ENCODE results near the gene RPS15. TPM values are rescaled to one million over a fixed set of nuclear protein-coding genes. Genes with fewer than 3 reads are reported as not detected.
A peak's percentile ranks its signal among the peaks of the same experiment; 100 is the strongest.

Gene RPS15
- total and polyA plus RNA-seq, 4 experiments from 2014 or later: 1,715 to 2,757 (median 2,201) TPM

DNA sequence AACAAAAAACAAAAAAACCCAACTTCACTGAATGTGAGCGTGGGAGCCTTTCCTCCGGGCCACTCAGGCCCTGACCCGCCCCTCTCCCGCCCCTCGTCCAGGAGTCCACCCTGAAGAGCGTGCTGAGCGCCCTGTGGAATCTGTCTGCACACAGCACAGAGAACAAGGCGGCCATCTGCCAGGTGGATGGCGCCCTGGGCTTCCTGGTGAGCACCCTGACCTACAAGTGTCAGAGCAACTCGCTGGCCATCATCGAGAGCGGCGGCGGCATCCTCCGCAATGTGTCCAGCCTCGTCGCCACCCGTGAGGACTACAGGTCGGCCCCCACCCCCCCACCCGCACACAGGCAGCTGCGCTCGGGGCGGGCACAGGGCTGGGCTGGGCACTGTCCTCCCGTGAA is 23.7 kb downstream of the RPS15 start:
- intact Hi-C loops (cut with micrococcal nuclease): no loop called here
- CTCF ChIA-PET (ENCODE audit: partially characterized antibody): no interaction called here

DNA sequence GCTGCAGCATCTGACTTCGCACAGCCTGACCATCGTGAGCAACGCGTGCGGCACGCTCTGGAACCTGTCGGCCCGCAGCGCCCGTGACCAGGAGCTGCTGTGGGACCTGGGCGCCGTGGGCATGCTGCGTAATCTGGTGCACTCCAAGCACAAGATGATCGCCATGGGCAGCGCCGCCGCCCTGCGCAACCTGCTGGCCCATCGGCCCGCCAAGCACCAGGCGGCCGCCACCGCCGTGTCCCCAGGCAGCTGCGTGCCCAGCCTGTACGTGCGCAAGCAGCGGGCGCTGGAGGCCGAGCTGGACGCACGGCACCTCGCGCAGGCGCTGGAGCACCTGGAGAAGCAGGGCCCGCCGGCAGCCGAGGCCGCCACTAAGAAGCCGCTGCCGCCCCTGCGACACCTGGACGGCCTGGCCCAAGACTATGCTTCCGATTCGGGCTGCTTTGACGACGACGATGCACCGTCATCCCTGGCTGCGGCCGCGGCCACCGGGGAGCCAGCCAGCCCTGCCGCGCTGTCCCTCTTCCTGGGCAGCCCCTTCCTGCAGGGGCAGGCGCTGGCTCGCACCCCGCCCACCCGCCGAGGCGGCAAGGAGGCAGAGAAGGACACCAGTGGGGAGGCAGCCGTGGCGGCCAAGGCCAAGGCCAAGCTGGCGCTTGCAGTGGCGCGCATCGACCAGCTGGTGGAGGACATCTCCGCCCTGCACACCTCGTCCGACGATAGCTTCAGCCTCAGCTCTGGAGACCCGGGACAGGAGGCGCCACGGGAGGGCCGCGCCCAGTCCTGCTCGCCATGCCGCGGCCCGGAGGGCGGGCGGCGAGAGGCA is 27.2 kb downstream of the RPS15 start:
- ChIA-PET CTCF (ENCODE audit: partially characterized antibody) (interaction anchor here (0.7 to 1.2 kb wide), 4 partner anchors 13 to 40 kb away, joined by 3 read pairs; no protein-coding TSS in a partner anchor), POLR2A (ENCODE audit: partially characterized antibody) (interaction anchor here (1.3 kb wide), 1 partner anchor 10 kb away, joined by 4 read pairs; no protein-coding TSS in a partner anchor)
- Mint-ChIP-seq H3K36me3 (no peaks in the 10 kb centered on the region), H3K4me1 (peaks cover 0 to 3% (median 0%) of the 10 kb centered on the region in 4 donors), H3K27me3 (no peaks in the 10 kb centered on the region), H3K4me3 (no peak overlapping the region), H3K9me3 (no peaks in the 10 kb centered on the region), H3K27ac (no peak overlapping the region)
- DNase-seq: peak in 1 of 5 donors; percentile 31
- H3K9me3 ChIP-seq (ENCODE audit: control insufficient read depth in 1 of 2, low read length in 2 of 2): no peaks in the 10 kb centered on the region
- intact Hi-C loops (cut with micrococcal nuclease): no loop called here
- H3K27ac ChIP-seq (ENCODE audit: low read depth, low read length): no peak overlapping the region
- no peaks in the 10 kb centered on the region for H3K27me3 ChIP-seq (ENCODE audit: insufficient read depth, low read length)
- H3K4me1 ChIP-seq (ENCODE audit: insufficient read depth, low read length): peaks cover 39% of the 10 kb centered on the region
- H3K36me3 ChIP-seq (ENCODE audit: insufficient read depth, low read length): no peaks in the 10 kb centered on the region
- no peak overlapping the region for H3K4me3 ChIP-seq (ENCODE audit: low read length in 2 of 2)

More for the DNA sequence above, 23.7 kb downstream of the RPS15 start:
- Histone ChIP-seq H3K4me3 (ENCODE audit: low read length in 2 of 2) (no peak overlapping the region), H3K36me3 (ENCODE audit: insufficient read depth, low read length) (no peaks in the 10 kb centered on the region), H3K4me1 (ENCODE audit: insufficient read depth, low read length) (peaks cover 13% of the 10 kb centered on the region), H3K27me3 (ENCODE audit: insufficient read depth, low read length) (no peaks in the 10 kb centered on the region), H3K9me3 (ENCODE audit: control insufficient read depth in 1 of 2, low read length in 2 of 2) (no peaks in the 10 kb centered on the region), H3K27ac (ENCODE audit: low read depth, low read length) (no peak overlapping the region)
- no peak for DNase-seq
- H3K27me3 Mint-ChIP-seq: peaks cover 4 to 11% of the 10 kb centered on the region in 2 donors
- H3K27ac Mint-ChIP-seq: no peak overlapping the region
- H3K9me3 Mint-ChIP-seq: no peaks in the 10 kb centered on the region
- no peaks in the 10 kb centered on the region for H3K4me1 Mint-ChIP-seq
- no peaks in the 10 kb centered on the region for H3K36me3 Mint-ChIP-seq
- POLR2A ChIA-PET (ENCODE audit: partially characterized antibody): no interaction called here
- no peak overlapping the region for H3K4me3 Mint-ChIP-seq

DNA sequence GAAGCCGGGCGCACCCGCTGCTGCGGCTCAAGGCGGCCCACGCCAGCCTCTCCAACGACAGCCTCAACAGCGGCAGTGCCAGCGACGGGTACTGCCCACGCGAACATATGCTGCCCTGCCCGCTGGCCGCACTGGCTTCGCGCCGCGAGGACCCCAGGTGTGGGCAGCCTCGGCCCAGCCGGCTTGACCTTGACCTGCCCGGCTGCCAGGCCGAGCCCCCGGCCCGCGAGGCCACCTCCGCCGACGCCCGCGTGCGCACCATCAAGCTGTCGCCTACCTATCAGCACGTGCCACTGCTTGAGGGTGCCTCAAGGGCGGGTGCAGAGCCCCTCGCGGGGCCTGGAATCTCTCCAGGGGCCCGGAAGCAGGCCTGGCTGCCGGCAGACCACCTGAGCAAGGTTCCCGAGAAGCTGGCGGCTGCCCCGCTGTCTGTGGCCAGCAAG is 27.8 kb downstream of the RPS15 start:
- intact Hi-C loops (cut with micrococcal nuclease): no loop called here
- Mint-ChIP-seq H3K36me3 (no peaks in the 10 kb centered on the region), H3K4me1 (peaks cover 0 to 4% (median 1%) of the 10 kb centered on the region in 4 donors), H3K27ac (no peak overlapping the region), H3K4me3 (no peak overlapping the region), H3K27me3 (no peaks in the 10 kb centered on the region), H3K9me3 (no peaks in the 10 kb centered on the region)
- DNase-seq: no peak
- no peaks in the 10 kb centered on the region for H3K36me3 ChIP-seq (ENCODE audit: insufficient read depth, low read length)
- peaks cover 43% of the 10 kb centered on the region for H3K4me1 ChIP-seq (ENCODE audit: insufficient read depth, low read length)
- POLR2A ChIA-PET (ENCODE audit: partially characterized antibody): interaction anchor here (1.3 kb wide), 1 partner anchor 10 kb away, joined by 4 read pairs; no protein-coding TSS in a partner anchor
- H3K4me3 ChIP-seq (ENCODE audit: low read length in 2 of 2): no peak overlapping the region
- H3K9me3 ChIP-seq (ENCODE audit: control insufficient read depth in 1 of 2, low read length in 2 of 2): no peaks in the 10 kb centered on the region
- CTCF ChIA-PET (ENCODE audit: partially characterized antibody): interaction anchor here (0.8 to 1.2 kb wide), 3 partner anchors 13 to 29 kb away, joined by 3 read pairs; no protein-coding TSS in a partner anchor
- H3K27ac ChIP-seq (ENCODE audit: low read depth, low read length): no peak overlapping the region
- H3K27me3 ChIP-seq (ENCODE audit: insufficient read depth, low read length): no peaks in the 10 kb centered on the region

DNA sequence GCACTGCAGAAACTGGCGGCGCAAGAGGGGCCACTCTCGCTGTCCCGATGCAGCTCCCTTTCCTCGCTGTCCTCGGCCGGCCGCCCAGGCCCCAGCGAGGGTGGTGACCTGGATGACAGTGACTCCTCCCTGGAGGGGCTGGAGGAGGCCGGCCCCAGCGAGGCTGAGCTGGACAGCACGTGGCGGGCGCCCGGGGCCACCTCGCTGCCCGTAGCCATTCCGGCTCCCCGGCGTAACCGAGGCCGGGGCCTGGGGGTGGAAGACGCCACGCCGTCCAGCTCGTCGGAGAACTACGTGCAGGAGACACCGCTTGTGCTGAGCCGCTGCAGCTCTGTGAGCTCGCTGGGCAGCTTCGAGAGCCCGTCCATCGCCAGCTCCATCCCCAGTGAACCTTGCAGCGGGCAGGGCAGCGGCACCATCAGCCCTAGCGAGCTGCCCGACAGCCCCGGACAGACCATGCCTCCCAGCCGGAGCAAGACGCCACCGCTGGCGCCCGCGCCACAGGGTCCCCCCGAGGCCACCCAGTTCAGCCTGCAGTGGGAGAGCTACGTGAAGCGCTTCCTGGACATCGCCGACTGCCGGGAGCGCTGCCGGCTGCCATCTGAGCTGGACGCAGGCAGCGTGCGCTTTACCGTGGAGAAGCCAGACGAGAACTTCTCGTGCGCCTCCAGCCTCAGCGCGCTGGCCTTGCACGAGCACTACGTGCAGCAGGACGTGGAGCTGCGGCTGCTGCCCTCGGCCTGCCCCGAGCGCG is 28.4 kb downstream of the RPS15 start:
- Mint-ChIP-seq H3K27me3 (no peaks in the 10 kb centered on the region), H3K4me3 (no peak overlapping the region), H3K4me1 (peaks cover 0 to 10% (median 5%) of the 10 kb centered on the region in 4 donors), H3K36me3 (no peaks in the 10 kb centered on the region), H3K27ac (no peak overlapping the region), H3K9me3 (no peaks in the 10 kb centered on the region)
- Histone ChIP-seq H3K27ac (ENCODE audit: low read depth, low read length) (no peak overlapping the region), H3K9me3 (ENCODE audit: control insufficient read depth in 1 of 2, low read length in 2 of 2) (no peaks in the 10 kb centered on the region), H3K4me1 (ENCODE audit: insufficient read depth, low read length) (peaks cover 49% of the 10 kb centered on the region), H3K36me3 (ENCODE audit: insufficient read depth, low read length) (no peaks in the 10 kb centered on the region), H3K4me3 (ENCODE audit: low read length in 2 of 2) (no peak overlapping the region), H3K27me3 (ENCODE audit: insufficient read depth, low read length) (no peaks in the 10 kb centered on the region)
- POLR2A ChIA-PET (ENCODE audit: partially characterized antibody): interaction anchor here (0.7 to 1.3 kb wide), 2 partner anchors 11 to 109 kb away, joined by 3 to 4 read pairs; no protein-coding TSS in a partner anchor
- CTCF ChIA-PET (ENCODE audit: partially characterized antibody): interaction anchor here (0.8 to 1.2 kb wide), 3 partner anchors 14 to 29 kb away, joined by 3 read pairs; no protein-coding TSS in a partner anchor
- DNase-seq: no peak
- intact Hi-C loops (cut with micrococcal nuclease): no loop called here

DNA sequence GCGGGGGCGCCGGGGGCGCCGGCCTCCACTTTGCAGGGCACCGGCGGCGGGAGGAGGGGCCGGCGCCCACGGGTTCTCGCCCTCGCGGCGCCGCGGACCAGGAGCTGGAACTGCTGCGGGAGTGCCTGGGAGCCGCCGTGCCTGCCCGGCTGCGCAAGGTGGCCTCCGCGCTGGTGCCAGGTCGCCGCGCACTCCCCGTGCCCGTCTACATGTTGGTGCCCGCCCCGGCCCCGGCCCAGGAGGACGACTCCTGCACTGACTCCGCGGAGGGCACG is 29.0 kb downstream of the RPS15 start:
- H3K27me3 ChIP-seq (ENCODE audit: insufficient read depth, low read length): no peaks in the 10 kb centered on the region
- H3K4me3 Mint-ChIP-seq: no peak overlapping the region
- H3K36me3 ChIP-seq (ENCODE audit: insufficient read depth, low read length): no peaks in the 10 kb centered on the region
- peaks cover 0 to 14% (median 7%) of the 10 kb centered on the region in 4 donors for H3K4me1 Mint-ChIP-seq
- H3K4me1 ChIP-seq (ENCODE audit: insufficient read depth, low read length): peaks cover 54% of the 10 kb centered on the region
- CTCF ChIA-PET (ENCODE audit: partially characterized antibody): interaction anchor here (1.2 kb wide), 1 partner anchor 30 kb away, joined by 3 read pairs; no protein-coding TSS in a partner anchor
- no peak overlapping the region for H3K27ac ChIP-seq (ENCODE audit: low read depth, low read length)
- intact Hi-C loops (cut with micrococcal nuclease): no loop called here
- H3K36me3 Mint-ChIP-seq: no peaks in the 10 kb centered on the region
- H3K9me3 Mint-ChIP-seq: no peaks in the 10 kb centered on the region
- no peaks in the 10 kb centered on the region for H3K9me3 ChIP-seq (ENCODE audit: control insufficient read depth in 1 of 2, low read length in 2 of 2)
- no peak overlapping the region for H3K27ac Mint-ChIP-seq
- POLR2A ChIA-PET (ENCODE audit: partially characterized antibody): interaction anchor here (0.7 to 1.3 kb wide), 2 partner anchors 11 to 110 kb away, joined by 3 to 4 read pairs; no protein-coding TSS in a partner anchor
- DNase-seq: no peak
- no peaks in the 10 kb centered on the region for H3K27me3 Mint-ChIP-seq
- no peak overlapping the region for H3K4me3 ChIP-seq (ENCODE audit: low read length in 2 of 2)

DNA sequence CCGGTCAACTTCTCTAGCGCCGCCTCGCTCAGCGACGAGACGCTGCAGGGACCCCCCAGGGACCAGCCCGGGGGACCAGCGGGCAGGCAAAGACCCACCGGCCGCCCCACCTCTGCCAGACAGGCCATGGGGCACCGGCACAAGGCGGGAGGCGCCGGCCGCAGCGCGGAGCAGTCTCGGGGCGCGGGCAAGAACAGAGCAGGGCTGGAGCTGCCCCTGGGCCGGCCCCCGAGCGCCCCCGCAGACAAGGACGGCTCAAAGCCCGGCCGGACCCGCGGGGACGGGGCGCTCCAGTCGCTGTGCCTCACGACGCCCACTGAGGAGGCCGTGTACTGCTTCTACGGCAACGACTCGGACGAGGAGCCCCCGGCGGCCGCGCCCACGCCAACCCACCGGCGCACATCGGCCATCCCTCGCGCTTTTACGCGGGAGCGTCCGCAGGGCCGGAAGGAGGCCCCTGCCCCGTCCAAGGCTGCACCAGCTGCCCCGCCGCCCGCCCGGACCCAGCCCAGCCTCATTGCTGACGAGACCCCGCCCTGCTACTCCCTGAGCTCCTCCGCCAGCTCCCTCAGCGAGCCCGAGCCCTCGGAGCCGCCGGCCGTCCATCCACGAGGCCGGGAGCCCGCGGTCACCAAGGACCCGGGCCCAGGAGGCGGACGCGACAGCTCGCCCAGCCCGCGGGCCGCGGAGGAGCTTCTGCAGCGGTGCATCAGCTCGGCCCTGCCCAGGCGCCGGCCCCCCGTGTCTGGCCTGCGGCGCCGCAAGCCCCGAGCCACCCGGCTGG is 29.5 kb downstream of the RPS15 start:
- H3K36me3 ChIP-seq (ENCODE audit: insufficient read depth, low read length): no peaks in the 10 kb centered on the region
- H3K4me3 ChIP-seq (ENCODE audit: low read length in 2 of 2): no peak overlapping the region
- H3K27ac ChIP-seq (ENCODE audit: low read depth, low read length): no peak overlapping the region
- H3K27me3 Mint-ChIP-seq: no peaks in the 10 kb centered on the region
- peak in 1 of 5 donors; percentile 25 for DNase-seq
- no peaks in the 10 kb centered on the region for H3K9me3 ChIP-seq (ENCODE audit: control insufficient read depth in 1 of 2, low read length in 2 of 2)
- ChIA-PET CTCF (ENCODE audit: partially characterized antibody) (interaction anchor here (0.6 kb wide), 1 partner anchor 358 kb away, joined by 3 read pairs; no protein-coding TSS in a partner anchor), POLR2A (ENCODE audit: partially characterized antibody) (interaction anchor here (1.5 to 1.6 kb wide), 3 partner anchors 10 to 30 kb away, joined by 3 to 8 read pairs (median 3); no protein-coding TSS in a partner anchor)
- H3K4me1 Mint-ChIP-seq: peaks cover 0 to 15% (median 7%) of the 10 kb centered on the region in 4 donors
- H3K4me3 Mint-ChIP-seq: no peak overlapping the region
- intact Hi-C loops (cut with micrococcal nuclease): no loop called here
- peaks cover 54% of the 10 kb centered on the region for H3K4me1 ChIP-seq (ENCODE audit: insufficient read depth, low read length)
- no peaks in the 10 kb centered on the region for H3K9me3 Mint-ChIP-seq
- H3K27me3 ChIP-seq (ENCODE audit: insufficient read depth, low read length): no peaks in the 10 kb centered on the region
- H3K36me3 Mint-ChIP-seq: no peaks in the 10 kb centered on the region
- H3K27ac Mint-ChIP-seq: no peak overlapping the region
